ENCODE results near the gene KLF4. TPM values are rescaled to one million over a fixed set of nuclear protein-coding genes. Genes with fewer than 3 reads are reported as not detected.
A peak's percentile ranks its signal among the peaks of the same experiment; 100 is the strongest.

Gene KLF4
- total and polyA plus RNA-seq, 2 of the 13 experiments (the other 11 are each of a cell fraction or from before 2014, with no cell fraction given) = 0.20 to 0.37 TPM

- ChIA-PET CTCF (ENCODE audit: low intra/inter-chr PET ratio, low total read pairs) (no interaction called here), POLR2A (no interaction called here)
- BruUV-seq (replicated peaks) = no TSS peak
- DNase-seq (ENCODE audit: low spot score) (no peak), FAIRE-seq (no peak), ATAC-seq (no peak)
- H2AFZ ChIP-seq (ENCODE audit: low read length) = no peak overlapping the region
- no peak overlapping the region for H3K9ac ChIP-seq (ENCODE audit: insufficient read depth, low read depth, low read length)
- 71% methylated on average over 15 of the region's 15 CpGs for WGBS (ENCODE audit: low lambda C conversion rate)
- no peaks in the 10 kb centered on the region for H3K9me3 ChIP-seq (ENCODE audit: low read length)
- H3K79me2 ChIP-seq (ENCODE audit: insufficient read depth, low read length) = no peaks in the 10 kb centered on the region
- H3K4me2 ChIP-seq (ENCODE audit: low read depth, low read length) = no peak overlapping the region
- TF ChIP-seq ELF4 (CRISPR knock-in tag; IDR thresholded peaks at IDR 0.05; ENCODE audit: borderline replicate concordance) = no peak
- TF ChIP-seq KDM6A (CRISPR knock-in tag; IDR thresholded peaks at IDR 0.05; ENCODE audit: low read depth) = no peak
- H3K36me3 ChIP-seq (replicated peaks in 1 of 2; ENCODE audit: control insufficient read depth in 1 of 2, insufficient read depth in 2 of 2, low read length in 2 of 2) = no peaks in the 10 kb centered on the region
- H4K20me1 ChIP-seq (ENCODE audit: insufficient read depth, low read length) = no peaks in the 10 kb centered on the region
- in situ Hi-C loops (cut with HindIII; ENCODE audit: extremely low pct_ligation_motif_present, low pct_unique_long_range_greater_than_20kb) = loop anchor here (25.0 kb wide), 2 partner anchors 1077 to 1327 kb away; no protein-coding TSS in a partner anchor
- H3K27ac ChIP-seq (ENCODE audit: extremely low read length, insufficient read depth, low read length) = no peak overlapping the region
- H3K4me3 ChIP-seq (replicated peaks in 1 of 3; ENCODE audit: insufficient read depth in 1 of 3, low read depth in 2 of 3, low read length in 3 of 3) = no peak overlapping the region
- peaks cover 0 to 20% of the 10 kb centered on the region in 2 experiments; a peak in 3 of 5 replicates for H3K27me3 ChIP-seq (ENCODE audit: control insufficient read depth in 1 of 2, insufficient read depth in 2 of 2, low read length in 2 of 2)
- intact Hi-C loops (cut with micrococcal nuclease; ENCODE audit: unreplicated experiment) = loop anchor here (10.0 kb wide), 2 partner anchors 61 to 929 kb away; no protein-coding TSS in a partner anchor
- H3K4me1 ChIP-seq (ENCODE audit: insufficient read depth, low read length) = peaks cover 8% of the 10 kb centered on the region
Measured at GRCh38 chr9:107485458-107486043, 4.0 kb downstream of the KLF4 start.

GRCh38 chr9:107484117-107484723 is 5.3 kb downstream of the KLF4 start:
- Histone ChIP-seq H3K9me3 (ENCODE audit: low read length) (no peaks in the 10 kb centered on the region), H2AFZ (ENCODE audit: low read length) (no peak overlapping the region), H3K4me3 (replicated peaks in 1 of 3; ENCODE audit: insufficient read depth in 1 of 3, low read depth in 2 of 3, low read length in 3 of 3) (no peak overlapping the region), H3K9ac (ENCODE audit: insufficient read depth, low read depth, low read length) (no peak overlapping the region), H3K4me2 (ENCODE audit: low read depth, low read length) (no peak overlapping the region), H3K27me3 (ENCODE audit: control insufficient read depth in 1 of 2, insufficient read depth in 2 of 2, low read length in 2 of 2) (peaks cover 0 to 13% of the 10 kb centered on the region in 2 experiments; a peak in 3 of 5 replicates), H3K27ac (ENCODE audit: extremely low read length, insufficient read depth, low read length) (no peak overlapping the region), H3K4me1 (ENCODE audit: insufficient read depth, low read length) (no peaks in the 10 kb centered on the region), H3K79me2 (ENCODE audit: insufficient read depth, low read length) (no peaks in the 10 kb centered on the region), H4K20me1 (ENCODE audit: insufficient read depth, low read length) (no peaks in the 10 kb centered on the region), H3K36me3 (replicated peaks in 1 of 2; ENCODE audit: control insufficient read depth in 1 of 2, insufficient read depth in 2 of 2, low read length in 2 of 2) (no peaks in the 10 kb centered on the region)
- ChIA-PET POLR2A (no interaction called here), CTCF (ENCODE audit: low intra/inter-chr PET ratio, low total read pairs) (no interaction called here)
- intact Hi-C loops (cut with micrococcal nuclease; ENCODE audit: unreplicated experiment) (loop anchor here (1.0 to 10.0 kb wide), 5 partner anchors 59 to 1328 kb away; no protein-coding TSS in a partner anchor), in situ Hi-C loops (cut with HindIII; ENCODE audit: extremely low pct_ligation_motif_present, low pct_unique_long_range_greater_than_20kb) (loop anchor here (25.0 kb wide), 2 partner anchors 1078 to 1328 kb away; no protein-coding TSS in a partner anchor)
- BruUV-seq (replicated peaks) = no TSS peak
- 50% methylated on average over 4 of the region's 4 CpGs for WGBS (ENCODE audit: low lambda C conversion rate)
- peak; percentile 68 for DNase-seq (ENCODE audit: low spot score)
- peak; percentile 82 for ATAC-seq
- peak; percentile 76 for FAIRE-seq
- TF ChIP-seq ZBTB21 (CRISPR knock-in tag; IDR thresholded peaks at IDR 0.05) = no peak
- TF ChIP-seq, protein P1, sequence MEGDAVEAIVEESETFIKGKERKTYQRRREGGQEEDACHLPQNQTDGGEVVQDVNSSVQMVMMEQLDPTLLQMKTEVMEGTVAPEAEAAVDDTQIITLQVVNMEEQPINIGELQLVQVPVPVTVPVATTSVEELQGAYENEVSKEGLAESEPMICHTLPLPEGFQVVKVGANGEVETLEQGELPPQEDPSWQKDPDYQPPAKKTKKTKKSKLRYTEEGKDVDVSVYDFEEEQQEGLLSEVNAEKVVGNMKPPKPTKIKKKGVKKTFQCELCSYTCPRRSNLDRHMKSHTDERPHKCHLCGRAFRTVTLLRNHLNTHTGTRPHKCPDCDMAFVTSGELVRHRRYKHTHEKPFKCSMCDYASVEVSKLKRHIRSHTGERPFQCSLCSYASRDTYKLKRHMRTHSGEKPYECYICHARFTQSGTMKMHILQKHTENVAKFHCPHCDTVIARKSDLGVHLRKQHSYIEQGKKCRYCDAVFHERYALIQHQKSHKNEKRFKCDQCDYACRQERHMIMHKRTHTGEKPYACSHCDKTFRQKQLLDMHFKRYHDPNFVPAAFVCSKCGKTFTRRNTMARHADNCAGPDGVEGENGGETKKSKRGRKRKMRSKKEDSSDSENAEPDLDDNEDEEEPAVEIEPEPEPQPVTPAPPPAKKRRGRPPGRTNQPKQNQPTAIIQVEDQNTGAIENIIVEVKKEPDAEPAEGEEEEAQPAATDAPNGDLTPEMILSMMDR (CRISPR knock-in tag; IDR thresholded peaks at IDR 0.05) = peak; percentile 72
- TF ChIP-seq SOX5 (CRISPR knock-in tag; IDR thresholded peaks at IDR 0.05; ENCODE audit: borderline replicate concordance) = 0 out of 2 replicates have a peak, but pooled peaks have one; percentile 22
- TF ChIP-seq, protein P2, sequence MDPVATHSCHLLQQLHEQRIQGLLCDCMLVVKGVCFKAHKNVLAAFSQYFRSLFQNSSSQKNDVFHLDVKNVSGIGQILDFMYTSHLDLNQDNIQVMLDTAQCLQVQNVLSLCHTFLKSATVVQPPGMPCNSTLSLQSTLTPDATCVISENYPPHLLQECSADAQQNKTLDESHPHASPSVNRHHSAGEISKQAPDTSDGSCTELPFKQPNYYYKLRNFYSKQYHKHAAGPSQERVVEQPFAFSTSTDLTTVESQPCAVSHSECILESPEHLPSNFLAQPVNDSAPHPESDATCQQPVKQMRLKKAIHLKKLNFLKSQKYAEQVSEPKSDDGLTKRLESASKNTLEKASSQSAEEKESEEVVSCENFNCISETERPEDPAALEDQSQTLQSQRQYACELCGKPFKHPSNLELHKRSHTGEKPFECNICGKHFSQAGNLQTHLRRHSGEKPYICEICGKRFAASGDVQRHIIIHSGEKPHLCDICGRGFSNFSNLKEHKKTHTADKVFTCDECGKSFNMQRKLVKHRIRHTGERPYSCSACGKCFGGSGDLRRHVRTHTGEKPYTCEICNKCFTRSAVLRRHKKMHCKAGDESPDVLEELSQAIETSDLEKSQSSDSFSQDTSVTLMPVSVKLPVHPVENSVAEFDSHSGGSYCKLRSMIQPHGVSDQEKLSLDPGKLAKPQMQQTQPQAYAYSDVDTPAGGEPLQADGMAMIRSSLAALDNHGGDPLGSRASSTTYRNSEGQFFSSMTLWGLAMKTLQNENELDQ (CRISPR knock-in tag; IDR thresholded peaks at IDR 0.05; ENCODE audit: borderline replicate concordance) = no peak
- TF ChIP-seq GFI1 (CRISPR knock-in tag; IDR thresholded peaks at IDR 0.05; ENCODE audit: borderline replicate concordance) = no peak
- peak; percentile 86 for TF ChIP-seq STAG1 (CRISPR knock-in tag; IDR thresholded peaks at IDR 0.05)
- TF ChIP-seq ZXDC (CRISPR knock-in tag; IDR thresholded peaks at IDR 0.05) = no peak
- no peak for TF ChIP-seq TBP (CRISPR knock-in tag; IDR thresholded peaks at IDR 0.05)

Measured in HepG2 (cell line).